GM18873 (cell line): ENCODE measurements around the gene RAD51B.

Experiments
- ATAC-seq: cut with Tn5 transposase; IDR thresholded peaks from one replicate; pipeline ENCODE4 v1.9.1; 2021; ENCODE audit warnings: mild to moderate bottlenecking, moderate library complexity, moderate number of reproducible peaks; ENCODE audit not compliant: unreplicated experiment, low FRiP score

Gene RAD51B

DNA sequence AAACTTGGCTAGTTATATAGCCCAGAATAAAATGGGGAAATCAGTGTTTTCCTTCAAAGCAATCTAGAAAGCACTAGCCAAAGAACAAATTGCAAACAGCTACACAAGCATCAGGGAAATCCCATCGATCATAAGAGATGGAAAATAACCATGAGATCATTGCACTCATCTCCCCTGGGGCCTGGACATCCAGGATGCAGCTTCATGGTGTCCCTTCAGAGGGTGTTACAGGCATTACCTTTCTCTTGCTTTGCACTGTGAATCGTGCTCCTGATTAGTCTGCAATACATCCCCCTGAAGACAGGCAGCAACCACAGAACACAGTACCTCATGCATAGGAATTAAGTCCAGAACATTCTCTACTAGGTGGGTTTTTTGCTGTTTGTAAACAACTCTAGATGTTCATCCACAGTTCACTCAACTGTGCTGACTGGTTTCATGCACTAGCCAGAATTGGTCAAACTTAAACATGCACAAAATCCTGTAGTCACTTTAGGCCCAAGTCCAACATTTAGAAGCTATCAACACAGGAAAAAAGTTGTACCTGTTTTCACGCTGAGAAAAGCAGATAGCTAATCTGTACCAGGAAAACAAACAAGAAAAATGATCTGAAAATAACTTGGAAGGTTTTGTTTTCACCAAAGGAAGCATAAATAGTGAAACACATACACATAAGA, 853.2 kb downstream of the RAD51B start:
- ATAC-seq = no peak

DNA sequence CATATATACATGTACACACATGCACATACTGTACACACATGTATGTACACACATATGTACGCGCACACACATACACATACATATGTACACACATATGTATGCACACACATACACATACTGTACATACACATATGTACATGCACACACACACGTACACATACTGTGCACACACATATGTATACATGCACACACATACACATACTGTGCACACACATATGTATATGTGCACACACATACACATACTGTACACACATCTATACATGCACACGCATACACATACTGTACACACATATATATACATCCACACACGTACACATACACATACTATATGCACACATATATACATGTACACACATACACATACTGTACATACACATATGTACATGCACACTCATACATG, 853.9 kb downstream of the RAD51B start:
- ATAC-seq = no peak

DNA sequence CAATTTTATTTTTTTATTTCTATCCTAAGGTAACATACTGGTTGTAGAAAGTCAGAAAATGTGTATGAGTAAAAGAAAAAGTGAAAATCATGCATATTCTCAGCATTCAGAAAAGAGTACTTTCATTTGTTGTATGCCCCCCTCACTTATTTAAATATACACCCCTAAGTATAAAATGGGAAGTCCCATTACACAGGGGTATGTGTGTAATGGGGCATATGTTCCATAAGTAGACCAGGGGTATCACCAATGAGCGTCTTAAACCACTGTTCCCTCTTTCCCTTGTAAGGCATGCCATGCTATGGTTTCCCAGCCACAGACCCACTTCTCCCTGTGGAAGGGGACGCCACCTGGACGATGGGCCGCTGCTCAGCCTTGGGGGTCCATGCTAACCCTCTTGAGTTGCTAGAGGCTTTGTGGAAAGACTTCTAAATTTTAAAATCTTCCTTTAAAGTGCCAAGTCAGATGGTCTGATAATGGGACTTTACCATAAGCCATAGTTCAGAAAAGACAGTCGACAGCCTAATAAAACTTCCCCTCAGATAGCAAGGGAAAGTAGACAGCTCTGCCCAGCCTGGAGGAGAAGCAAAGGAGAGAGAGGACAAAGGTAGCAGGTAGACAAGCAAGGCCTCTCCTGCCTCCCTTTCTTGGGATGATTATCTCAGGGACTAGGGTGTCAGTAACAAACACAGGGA, 855.1 kb downstream of the RAD51B start:
- no peak for ATAC-seq

DNA sequence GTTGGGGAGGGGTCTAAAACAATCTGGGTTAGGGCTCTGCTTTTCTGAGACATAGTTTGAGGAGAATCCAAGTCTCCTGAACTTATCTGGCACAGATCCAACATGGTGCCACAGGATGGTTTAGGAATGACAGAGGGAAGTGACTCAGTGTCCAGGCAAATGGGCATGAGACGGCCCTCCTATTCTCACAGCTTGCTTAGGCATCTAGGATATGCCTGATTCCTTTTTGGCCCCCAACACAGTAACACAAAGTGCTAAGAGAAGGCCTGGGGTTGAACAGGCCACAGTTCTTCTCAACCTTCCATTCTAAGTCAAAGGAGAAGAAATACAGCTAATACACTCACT, 855.6 kb downstream of the RAD51B start:
- ATAC-seq = no peak

DNA sequence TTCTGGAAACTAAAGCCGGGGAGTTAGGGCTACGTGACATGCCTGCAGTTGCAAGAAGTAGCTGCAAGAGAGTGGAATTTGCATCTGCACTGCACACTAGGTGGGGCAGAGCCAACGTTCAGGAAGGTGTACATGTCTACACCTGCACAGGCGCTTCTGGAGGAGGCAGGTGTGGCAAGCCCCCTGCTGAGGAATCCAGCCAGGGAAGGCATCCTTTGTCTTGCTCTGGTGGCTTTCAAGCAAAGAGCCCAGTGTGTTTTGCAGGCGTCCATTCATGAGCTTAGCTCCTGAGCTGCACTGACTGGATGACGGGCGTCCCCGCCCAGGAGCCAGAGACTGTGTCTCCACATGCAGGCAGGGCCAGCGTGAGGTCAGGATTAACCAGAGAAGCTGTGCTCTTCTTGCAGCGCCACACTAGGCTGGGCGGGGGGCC, 856.9 kb downstream of the RAD51B start:
- no peak for ATAC-seq

DNA sequence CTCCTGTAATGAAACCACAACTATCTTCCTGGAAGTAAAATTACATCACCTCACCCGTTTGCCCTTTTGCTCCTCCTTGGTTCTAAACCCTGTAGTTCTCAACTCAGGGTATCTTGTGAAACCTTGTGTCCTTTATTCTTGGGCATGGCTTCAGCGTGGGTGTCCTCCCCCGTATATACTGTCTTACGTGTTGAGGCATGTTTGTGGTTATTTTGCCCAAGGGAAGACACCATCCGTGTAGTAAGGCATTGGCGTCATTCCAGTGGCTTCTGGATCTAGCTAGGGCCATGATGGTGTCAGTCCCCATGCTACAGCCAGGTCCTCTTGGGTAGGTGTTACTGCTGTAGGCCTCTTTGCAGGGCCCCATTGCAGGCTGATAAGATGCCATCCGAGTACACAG, 857.9 kb downstream of the RAD51B start:
- ATAC-seq = no peak

DNA sequence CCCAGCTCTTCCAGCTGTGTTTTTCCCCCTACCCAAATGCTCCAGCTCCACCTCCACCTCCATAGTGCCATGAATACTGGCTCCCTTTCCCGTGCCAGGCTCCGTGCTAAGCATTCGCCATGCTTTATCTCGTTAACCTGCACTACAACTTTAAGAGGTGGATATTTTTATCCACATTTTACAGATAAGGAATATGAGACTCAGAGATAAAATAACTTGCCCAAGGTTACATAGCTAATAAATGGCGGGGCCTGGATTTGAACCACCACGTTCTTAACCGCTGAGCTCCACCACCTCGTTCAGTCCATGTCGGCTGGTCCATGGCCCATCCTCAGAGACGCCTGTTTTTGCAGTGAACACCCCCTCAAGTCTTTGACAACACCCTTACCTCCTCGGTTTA, 858.3 kb downstream of the RAD51B start:
- ATAC-seq = no peak

DNA sequence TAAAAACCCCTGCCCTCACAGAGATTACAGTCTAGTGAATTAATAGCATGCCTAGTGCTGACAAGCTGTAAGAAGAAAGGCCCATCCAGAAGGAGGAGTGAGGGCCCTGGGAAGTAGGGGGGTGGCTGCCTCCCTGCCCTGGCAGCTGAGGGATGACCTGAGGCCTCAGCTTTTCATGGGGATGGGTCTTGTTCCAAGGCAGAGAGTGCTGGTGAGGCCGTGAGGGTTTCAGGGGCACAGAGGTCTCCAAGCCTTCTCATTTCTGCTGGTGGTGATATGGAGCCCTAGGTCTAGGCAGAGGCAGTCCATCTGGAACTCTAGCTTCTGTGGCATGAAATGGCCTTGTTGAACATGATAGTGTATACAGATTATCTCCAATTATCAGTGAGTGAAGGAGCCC, 858.9 kb downstream of the RAD51B start:
- ATAC-seq = no peak

DNA sequence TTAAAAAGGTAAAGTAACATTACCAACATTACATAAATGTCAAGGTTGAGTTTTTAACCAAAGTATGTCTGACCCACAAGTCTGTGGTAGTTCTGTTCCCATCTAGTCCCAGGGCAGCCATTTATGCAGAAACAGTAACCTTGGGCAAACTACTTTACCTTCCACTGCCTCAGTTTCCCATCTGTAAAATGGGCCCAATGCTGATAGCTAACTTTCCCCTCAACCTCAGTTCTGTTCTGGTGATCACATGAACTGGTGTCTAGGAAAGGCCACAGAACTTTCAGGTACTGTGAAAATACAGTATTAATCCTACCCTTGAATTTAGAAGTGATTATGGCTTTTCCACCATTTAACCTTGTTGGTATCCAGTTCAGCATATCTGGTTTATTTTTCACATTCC, 859.7 kb downstream of the RAD51B start:
- no peak for ATAC-seq

DNA sequence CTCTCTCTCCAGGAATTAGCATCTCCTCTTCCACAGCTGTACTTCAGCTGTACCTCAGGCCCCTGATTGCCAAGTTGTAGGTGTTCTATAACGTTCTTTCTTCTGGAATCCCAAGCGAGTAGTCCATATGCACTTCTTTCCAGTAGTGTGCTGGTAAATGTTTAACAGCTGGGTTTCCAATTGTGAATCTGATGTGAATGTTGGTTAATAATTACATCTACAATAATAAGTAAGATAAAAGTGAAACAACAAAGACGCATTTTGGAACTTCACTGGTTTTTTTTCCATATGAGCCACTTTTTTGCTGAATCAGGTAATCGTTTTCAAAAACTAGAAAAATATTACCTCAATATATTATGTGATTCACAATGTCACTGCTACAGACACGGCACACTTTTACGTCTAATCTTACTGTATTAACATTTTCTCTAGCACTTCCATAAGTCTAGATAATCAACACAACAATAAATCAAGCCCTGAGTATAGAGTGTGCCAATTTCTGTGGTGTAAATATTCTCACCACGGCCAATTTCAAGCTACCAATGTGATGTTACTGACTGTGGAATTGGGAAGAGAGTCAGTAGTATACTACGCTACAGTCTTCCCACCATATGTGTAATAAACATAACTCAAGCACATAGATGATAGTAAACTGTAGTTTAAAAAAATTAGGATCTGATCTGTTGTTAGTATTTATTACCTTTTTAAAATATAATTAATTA, 860.3 kb downstream of the RAD51B start:
- no peak for ATAC-seq

DNA sequence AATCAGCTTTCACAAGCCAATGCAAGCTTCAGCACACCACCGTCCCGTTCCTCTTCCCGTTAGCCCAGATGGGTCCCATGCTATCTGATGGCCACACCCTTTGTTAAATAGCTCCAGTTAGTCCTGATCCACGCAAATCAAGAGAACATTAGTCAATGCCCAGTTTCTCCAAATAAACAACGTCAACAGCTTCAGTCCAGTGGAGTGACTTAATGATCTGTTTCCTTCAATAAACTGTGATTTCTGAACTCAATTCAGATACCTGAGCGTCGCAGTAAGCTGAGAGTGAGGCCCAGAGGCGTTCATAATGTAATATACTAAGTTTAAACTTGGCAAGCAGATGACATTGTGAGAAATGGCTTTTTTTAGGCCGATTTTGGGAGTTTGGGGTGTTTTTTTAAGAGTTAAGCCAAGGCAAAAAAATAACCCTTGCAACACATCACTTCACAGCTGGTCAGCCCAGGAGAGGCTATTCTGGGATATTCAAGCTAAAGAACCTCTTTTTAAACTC, 861.0 kb downstream of the RAD51B start:
- no peak for ATAC-seq

DNA sequence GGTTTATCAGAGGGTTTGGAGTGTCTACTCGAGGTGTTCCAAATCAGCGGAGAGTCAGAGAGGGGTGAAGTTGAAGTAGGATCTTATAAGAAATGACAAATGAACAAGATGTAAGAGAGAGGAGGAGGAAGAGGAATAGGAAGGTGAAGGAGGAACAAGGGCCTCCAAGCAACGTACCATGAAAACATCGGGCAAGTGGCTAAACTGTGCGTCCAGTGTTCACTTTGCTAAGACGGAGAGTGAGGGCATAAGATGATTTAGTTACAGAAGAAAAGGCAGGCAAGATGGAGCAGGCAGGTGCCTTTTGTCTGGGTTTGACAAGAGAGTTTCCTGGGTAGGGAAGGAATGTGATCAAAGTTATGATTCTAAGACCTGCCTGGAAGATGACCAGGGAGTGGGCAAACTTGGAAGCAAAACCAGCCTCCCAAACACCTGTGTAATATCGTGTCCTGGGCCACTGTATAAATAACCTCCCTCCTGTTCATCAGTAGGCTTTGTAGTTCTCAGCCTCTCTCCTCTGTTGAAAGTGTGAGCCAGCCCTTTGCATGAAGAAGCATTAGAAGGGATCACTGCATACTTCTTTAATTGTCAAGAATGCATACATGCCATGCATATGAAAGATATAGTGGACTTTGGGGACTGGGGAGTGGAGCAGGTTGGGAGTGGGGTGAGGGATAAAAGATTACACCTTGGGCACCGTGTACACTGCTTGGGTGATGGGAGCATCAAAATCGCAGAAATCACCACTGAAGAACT, 861.9 kb downstream of the RAD51B start:
- no peak for ATAC-seq

DNA sequence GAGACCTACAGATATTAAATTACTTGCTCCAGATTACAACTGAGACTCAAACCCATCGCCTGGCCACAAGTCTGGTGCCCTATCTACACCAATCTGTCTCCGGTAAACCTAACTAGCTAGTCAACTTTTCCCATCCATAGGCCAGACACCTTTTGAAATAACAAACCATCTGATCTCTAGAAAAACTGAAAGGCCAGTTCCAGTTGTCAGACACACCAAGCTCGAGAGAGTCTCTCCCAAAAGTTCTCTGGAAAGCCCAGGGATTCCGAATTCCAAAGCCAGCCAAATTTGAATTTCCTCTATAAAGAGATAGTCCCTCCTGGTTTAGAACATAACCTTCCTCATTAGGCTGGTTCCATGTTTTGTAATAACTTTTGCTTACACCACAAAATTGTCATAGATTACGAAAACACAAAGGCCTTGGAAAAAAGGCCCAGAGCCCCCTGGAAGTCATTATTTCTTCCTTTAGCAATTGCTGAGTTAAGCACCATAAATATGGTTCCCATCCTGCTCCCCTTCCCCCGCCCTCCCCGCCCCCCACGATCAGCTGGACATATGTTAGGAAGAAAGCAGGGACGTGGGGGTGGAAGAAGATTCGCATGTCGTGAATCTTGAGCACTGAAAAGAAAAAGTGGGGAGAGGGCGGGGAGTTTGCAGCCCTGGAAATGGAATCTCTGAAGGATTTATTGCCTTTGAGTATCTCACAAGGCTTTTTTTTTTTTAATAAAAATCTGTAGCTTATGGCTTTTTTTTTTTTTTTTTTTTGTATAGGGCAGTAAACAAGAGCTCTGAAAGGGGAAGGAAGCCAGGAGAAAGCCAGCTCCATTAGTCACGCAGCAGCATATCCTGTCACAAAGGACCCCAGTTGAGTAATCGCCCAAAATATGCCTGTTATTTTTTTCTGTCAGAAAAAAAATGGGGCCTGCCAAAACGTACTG, 862.9 kb downstream of the RAD51B start:
- no peak for ATAC-seq

DNA sequence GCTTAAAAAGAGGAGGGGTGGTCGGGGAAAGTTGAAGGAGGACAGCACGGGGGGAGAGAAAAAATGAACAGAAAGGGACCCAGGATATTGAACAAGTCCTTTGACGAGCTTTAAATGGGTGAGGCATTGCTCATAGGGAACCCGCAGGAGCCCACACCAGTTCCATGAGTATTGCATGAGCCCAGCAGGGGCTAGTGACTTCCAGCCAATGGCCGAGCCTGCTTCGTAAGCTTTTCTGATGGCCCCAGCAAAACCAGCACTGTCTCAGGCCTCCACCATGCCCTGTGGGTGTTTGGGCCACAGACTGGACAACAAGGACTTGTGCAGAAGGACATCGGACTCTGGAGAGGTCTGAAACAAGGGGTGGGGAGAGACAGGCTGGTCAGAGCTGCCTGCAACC, 863.7 kb downstream of the RAD51B start:
- no peak for ATAC-seq

DNA sequence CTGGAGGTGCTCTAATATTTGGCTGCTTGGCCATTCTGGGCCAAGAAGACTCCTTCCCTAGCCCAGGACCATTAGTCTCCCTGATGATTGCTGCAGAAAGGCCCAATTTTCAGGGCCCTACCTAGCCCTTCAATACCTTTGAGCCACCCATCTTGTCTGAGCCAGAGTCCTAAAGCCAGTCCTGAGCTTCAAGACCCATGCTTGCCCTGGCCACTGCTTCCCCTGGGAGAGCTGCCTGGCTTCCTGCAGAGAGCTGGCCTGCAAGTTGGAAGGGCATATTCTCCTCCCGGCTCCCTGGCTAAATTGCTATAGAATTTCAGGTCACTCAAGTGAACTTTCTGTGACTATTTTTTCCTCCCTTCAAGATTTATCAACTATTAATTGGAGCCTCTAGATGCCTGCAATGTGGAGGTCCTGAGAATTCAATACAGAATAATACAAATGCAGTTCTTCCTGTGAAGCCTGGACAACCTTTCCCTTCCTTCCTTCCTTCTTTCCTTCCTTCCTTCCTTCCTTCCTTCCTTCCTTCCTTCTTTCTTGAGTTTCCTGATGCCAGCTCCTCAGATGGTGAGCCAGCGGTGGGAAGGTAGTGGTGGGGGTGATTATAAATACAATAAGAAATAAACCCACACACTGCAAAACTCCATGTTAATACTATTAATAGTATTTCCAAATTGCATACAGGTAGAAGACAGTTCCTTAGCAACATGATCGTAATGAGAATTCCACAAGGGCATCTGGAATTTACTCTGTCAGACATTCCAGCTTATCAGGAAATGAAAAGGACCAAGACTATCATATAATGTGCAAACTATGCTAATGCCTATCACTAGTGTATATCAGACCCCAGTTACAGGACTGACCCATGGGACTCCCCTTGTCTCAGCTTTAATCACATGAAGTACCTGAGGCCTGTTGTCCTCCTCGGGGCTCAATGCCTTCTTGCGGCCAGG, 865.2 kb downstream of the RAD51B start:
- ATAC-seq = no peak

DNA sequence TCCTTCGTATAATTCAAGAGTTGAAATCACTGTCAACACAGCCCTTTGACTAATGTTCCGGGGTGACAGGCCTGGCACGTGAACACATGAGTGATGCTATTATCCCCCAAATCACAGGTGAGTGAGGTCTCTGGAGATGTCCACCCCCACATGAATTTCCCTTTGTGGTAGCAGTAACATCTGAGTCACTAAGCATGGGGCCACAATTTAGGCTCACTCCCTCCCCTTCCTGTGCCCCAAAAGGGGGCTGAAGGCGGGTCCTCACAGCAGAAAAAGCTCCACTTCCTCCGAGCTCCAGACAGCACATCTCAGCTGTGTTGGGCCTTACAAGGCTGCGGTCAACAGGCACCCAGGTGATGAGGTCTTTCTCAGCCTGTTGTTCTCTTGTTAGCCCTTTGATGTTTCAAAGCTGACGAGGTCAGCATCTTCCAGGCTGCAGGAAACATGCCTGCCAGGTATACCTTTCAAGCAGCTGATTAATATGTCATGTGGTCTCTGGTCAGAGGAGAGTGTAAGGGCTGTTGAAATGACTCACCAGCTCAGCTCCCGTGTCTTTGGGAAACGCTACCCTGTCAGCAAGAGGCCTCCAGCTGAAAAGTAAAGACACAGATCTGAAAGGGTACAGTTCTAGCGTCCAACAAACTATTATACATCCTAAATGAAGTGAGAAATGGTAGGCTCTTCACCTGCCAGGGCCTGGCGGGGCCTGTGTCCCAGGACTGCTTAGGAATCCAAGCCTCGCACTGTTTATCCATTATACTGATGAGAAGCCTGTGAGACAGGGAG, 866.0 kb downstream of the RAD51B start:
- ATAC-seq = peak; percentile 60

DNA sequence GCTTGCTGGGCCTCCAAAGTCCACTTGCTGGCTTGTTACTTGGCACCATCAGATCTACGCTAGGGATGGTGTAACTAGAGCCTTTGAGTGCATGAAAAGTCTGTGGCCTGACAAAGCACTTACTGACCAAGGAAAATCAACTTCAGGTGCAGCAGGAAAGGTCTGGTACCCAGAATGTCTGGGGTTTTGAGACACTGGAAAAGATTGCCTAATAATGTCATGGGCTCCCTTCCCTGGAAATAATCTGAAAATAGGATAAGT, 866.6 kb downstream of the RAD51B start:
- ATAC-seq = no peak

DNA sequence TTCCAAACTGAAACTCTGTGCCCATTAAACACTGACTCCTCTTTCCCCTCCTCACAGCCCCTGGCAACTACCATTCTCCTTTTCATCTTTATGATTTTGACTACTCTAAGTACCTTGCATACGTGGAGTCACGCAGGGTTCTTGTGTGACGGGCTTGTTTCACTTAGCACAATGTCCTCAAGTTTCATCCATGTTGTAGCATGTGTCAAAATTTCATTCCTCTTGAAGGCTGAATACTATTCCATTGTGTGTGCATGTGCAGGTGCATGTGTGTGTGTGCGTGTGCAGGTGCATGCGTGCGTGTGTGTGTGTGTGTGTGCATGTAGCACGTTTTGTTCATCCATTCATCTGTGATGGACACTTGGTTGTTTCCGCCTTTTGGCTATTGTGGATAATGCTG, 867.1 kb downstream of the RAD51B start:
- no peak for ATAC-seq
